Measurements from ENCODE around the gene PPP1R16B. TPM values are rescaled to one million over a fixed set of nuclear protein-coding genes. Genes with fewer than 3 reads are reported as not detected.

PPP1R16B gene
- total RNA-seq, 6 donors from 2014 or later: 7.4 to 16.8 (median 8.8) TPM

GRCh38 chr20:38840894-38841470 lies 35.5 kb downstream of the PPP1R16B start:
- Histone ChIP-seq H3K27me3 (no peaks in the 10 kb centered on the region), H3K36me3 (no peaks in the 10 kb centered on the region), H3K27ac (peak overlapping the region in 2 of 4 donors; percentile 20 to 58), H3K4me1 (peaks cover 0 to 10% (median 0%) of the 10 kb centered on the region in 4 donors), H3K9me3 (no peaks in the 10 kb centered on the region), H3K4me3 (no peak overlapping the region)
- DNase-seq (no peak), ATAC-seq (ENCODE audit: low FRiP score in 2 of 2) (no peak)
- WGBS, 2 donors: 86 to 87% methylated on average over 8 of the region's 8 CpGs
- no peak for TF ChIP-seq POLR2AphosphoS5 (IDR thresholded peaks at IDR 0.05)
- TF ChIP-seq POLR2A (IDR thresholded peaks at IDR 0.05): no peak
- TF ChIP-seq CTCF (IDR thresholded peaks at IDR 0.05): no peak
- peak in 1 of 4 donors; percentile 31 for TF ChIP-seq EP300 (IDR thresholded peaks at IDR 0.05)

- DNase-seq (no peak), ATAC-seq (ENCODE audit: low FRiP score in 2 of 2) (no peak)
- no peak overlapping the region for H3K4me3 ChIP-seq
- H3K9me3 ChIP-seq: no peaks in the 10 kb centered on the region
- H3K27ac ChIP-seq: peak overlapping the region in 2 of 4 donors; percentile 20 to 31
- no peaks in the 10 kb centered on the region for H3K36me3 ChIP-seq
- H3K27me3 ChIP-seq: no peaks in the 10 kb centered on the region
- WGBS, 2 donors: 53 to 74% methylated on average over 2 of the region's 2 CpGs
- H3K4me1 ChIP-seq: peaks cover 0 to 10% (median 0%) of the 10 kb centered on the region in 4 donors
- no peak for TF ChIP-seq POLR2A (IDR thresholded peaks at IDR 0.05)
- no peak for TF ChIP-seq EP300 (IDR thresholded peaks at IDR 0.05)
- TF ChIP-seq CTCF (IDR thresholded peaks at IDR 0.05): no peak
- no peak for TF ChIP-seq POLR2AphosphoS5 (IDR thresholded peaks at IDR 0.05)
Measured at GRCh38 chr20:38841570-38841969, 36.1 kb downstream of the PPP1R16B start.

DNA sequence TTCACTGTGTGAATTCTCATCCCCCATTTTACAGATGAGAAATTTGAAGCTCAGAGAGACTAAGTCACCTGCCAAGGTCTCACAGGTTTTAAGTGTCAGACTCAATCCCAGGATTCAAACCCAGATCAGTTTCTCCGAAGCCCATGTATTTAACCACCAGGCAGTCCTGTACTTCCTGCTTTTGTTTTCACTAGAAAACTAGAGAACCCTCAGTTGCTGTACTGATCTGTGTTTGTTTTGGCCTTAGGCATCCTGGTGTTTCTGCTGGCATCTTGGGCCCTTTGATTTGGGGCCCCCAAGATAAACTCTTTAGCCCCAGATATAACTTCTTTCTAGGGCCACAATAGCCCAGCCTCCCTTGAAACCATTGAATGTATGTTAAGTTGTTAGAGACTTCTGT lies 36.5 kb downstream of the PPP1R16B start:
- no peak for DNase-seq
- no peak for ATAC-seq (ENCODE audit: low FRiP score in 2 of 2)
- no peak for TF ChIP-seq EP300 (IDR thresholded peaks at IDR 0.05)
- TF ChIP-seq POLR2A (IDR thresholded peaks at IDR 0.05): no peak
- TF ChIP-seq POLR2AphosphoS5 (IDR thresholded peaks at IDR 0.05): no peak
- no peak for TF ChIP-seq CTCF (IDR thresholded peaks at IDR 0.05)
- no peaks in the 10 kb centered on the region for H3K36me3 ChIP-seq
- 8 to 41% methylated on average over 1 of the region's 1 CpG for WGBS, 2 donors
- peaks cover 0 to 10% (median 0%) of the 10 kb centered on the region in 4 donors for H3K4me1 ChIP-seq
- peak overlapping the region in 1 of 4 donors; percentile 20 for H3K27ac ChIP-seq
- no peak overlapping the region for H3K4me3 ChIP-seq
- no peaks in the 10 kb centered on the region for H3K9me3 ChIP-seq
- no peaks in the 10 kb centered on the region for H3K27me3 ChIP-seq

DNA sequence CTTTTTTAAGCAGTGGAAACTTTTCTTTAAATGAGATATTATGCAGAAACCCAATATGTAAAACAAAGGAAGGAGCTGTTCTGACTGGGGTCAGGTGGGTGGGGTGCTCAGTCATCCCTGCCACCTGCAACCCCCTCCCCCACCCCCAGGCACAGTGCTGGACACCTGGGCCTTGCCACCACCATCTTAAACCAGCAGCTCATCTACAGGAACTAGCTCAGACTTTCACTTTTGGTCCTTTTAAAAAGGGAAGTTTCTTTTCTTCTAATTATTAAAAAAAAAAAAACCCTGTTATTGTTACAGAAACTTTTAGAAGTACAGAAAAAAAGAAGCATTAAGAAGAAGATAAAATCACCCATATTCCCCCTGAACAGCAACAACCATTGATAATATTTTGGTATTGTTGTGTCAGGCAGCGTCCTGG lies 37.1 kb downstream of the PPP1R16B start:
- peak overlapping the region in 2 of 4 donors; percentile 15 to 20 for H3K27ac ChIP-seq
- no peaks in the 10 kb centered on the region for H3K9me3 ChIP-seq
- no peaks in the 10 kb centered on the region for H3K36me3 ChIP-seq
- TF ChIP-seq POLR2AphosphoS5 (IDR thresholded peaks at IDR 0.05) (no peak), CTCF (IDR thresholded peaks at IDR 0.05) (no peak), POLR2A (IDR thresholded peaks at IDR 0.05) (no peak), EP300 (IDR thresholded peaks at IDR 0.05) (no peak)
- peaks cover 0 to 10% (median 0%) of the 10 kb centered on the region in 4 donors for H3K4me1 ChIP-seq
- 35 to 41% methylated on average over 1 of the region's 1 CpG for WGBS, 2 donors
- no peak overlapping the region for H3K4me3 ChIP-seq
- ATAC-seq (ENCODE audit: low FRiP score in 2 of 2) (no peak), DNase-seq (no peak)
- H3K27me3 ChIP-seq: no peaks in the 10 kb centered on the region

- DNase-seq (no peak), ATAC-seq (ENCODE audit: low FRiP score in 2 of 2) (no peak)
- TF ChIP-seq POLR2AphosphoS5 (IDR thresholded peaks at IDR 0.05) (no peak), EP300 (IDR thresholded peaks at IDR 0.05) (no peak), CTCF (IDR thresholded peaks at IDR 0.05) (no peak), POLR2A (IDR thresholded peaks at IDR 0.05) (no peak)
- WGBS, 2 donors: 77 to 78% methylated on average over 3 of the region's 3 CpGs
- Histone ChIP-seq H3K4me1 (peaks cover 0 to 10% (median 0%) of the 10 kb centered on the region in 4 donors), H3K27me3 (no peaks in the 10 kb centered on the region), H3K36me3 (no peaks in the 10 kb centered on the region), H3K4me3 (no peak overlapping the region), H3K9me3 (no peaks in the 10 kb centered on the region), H3K27ac (no peak overlapping the region)
Measured at GRCh38 chr20:38843346-38843745, 37.8 kb downstream of the PPP1R16B start.

Data from upper lobe of left lung (tissue), 6 donors.